ENCODE measurements around the gene CHD5. TPM values are rescaled to one million over a fixed set of nuclear protein-coding genes. Genes with fewer than 3 reads are reported as not detected.

CHD5 gene
- polyA plus RNA-seq, 1 donor from 2014 or later, result 22.0 TPM

GRCh38 chr1:6087377-6087772 lies 92.7 kb downstream of the CHD5 start:
- TF ChIP-seq EZH2 (IDR thresholded peaks at IDR 0.05; ENCODE audit: borderline replicate concordance, insufficient read depth, low read length, poor library complexity, severe bottlenecking), result no peak
- TF ChIP-seq RAD21 (conservative IDR thresholded peaks at IDR 0.05), result no peak
- no peak for TF ChIP-seq MXI1 (conservative IDR thresholded peaks at IDR 0.05; ENCODE audit: poor library complexity, severe bottlenecking)
- TF ChIP-seq POLR2AphosphoS5 (IDR thresholded peaks at IDR 0.05), result no peak
- TF ChIP-seq CTCF (IDR thresholded peaks at IDR 0.05; ENCODE audit: poor library complexity, severe bottlenecking), result no peak
- no peak for TF ChIP-seq SMC3 (conservative IDR thresholded peaks at IDR 0.05; ENCODE audit: poor library complexity)
- no peak for TF ChIP-seq TAF1 (IDR thresholded peaks at IDR 0.05; ENCODE audit: low read depth)
- TF ChIP-seq EP300 (conservative IDR thresholded peaks at IDR 0.05; ENCODE audit: poor library complexity, severe bottlenecking), result no peak
- TF ChIP-seq, protein P1, sequence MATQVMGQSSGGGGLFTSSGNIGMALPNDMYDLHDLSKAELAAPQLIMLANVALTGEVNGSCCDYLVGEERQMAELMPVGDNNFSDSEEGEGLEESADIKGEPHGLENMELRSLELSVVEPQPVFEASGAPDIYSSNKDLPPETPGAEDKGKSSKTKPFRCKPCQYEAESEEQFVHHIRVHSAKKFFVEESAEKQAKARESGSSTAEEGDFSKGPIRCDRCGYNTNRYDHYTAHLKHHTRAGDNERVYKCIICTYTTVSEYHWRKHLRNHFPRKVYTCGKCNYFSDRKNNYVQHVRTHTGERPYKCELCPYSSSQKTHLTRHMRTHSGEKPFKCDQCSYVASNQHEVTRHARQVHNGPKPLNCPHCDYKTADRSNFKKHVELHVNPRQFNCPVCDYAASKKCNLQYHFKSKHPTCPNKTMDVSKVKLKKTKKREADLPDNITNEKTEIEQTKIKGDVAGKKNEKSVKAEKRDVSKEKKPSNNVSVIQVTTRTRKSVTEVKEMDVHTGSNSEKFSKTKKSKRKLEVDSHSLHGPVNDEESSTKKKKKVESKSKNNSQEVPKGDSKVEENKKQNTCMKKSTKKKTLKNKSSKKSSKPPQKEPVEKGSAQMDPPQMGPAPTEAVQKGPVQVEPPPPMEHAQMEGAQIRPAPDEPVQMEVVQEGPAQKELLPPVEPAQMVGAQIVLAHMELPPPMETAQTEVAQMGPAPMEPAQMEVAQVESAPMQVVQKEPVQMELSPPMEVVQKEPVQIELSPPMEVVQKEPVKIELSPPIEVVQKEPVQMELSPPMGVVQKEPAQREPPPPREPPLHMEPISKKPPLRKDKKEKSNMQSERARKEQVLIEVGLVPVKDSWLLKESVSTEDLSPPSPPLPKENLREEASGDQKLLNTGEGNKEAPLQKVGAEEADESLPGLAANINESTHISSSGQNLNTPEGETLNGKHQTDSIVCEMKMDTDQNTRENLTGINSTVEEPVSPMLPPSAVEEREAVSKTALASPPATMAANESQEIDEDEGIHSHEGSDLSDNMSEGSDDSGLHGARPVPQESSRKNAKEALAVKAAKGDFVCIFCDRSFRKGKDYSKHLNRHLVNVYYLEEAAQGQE (IDR thresholded peaks at IDR 0.05; ENCODE audit: borderline replicate concordance), result no peak
- peaks cover 3% of the 10 kb centered on the region for H3F3A ChIP-seq (ENCODE audit: insufficient read depth, low read length, poor library complexity, severe bottlenecking)
- H3K79me2 ChIP-seq (replicated peaks; ENCODE audit: insufficient read depth, low read length), result no peaks in the 10 kb centered on the region
- no peaks in the 10 kb centered on the region for H3K27me3 ChIP-seq (ENCODE audit: insufficient read depth, low read depth, low read length)
- no peaks in the 10 kb centered on the region for H3K9me2 ChIP-seq (ENCODE audit: insufficient read depth, low read length)
- H3K4me3 ChIP-seq (ENCODE audit: low read length), result no peak overlapping the region
- H3K9me3 ChIP-seq (ENCODE audit: low read length), result no peaks in the 10 kb centered on the region
- H3K36me3 ChIP-seq (ENCODE audit: insufficient read depth, low read length), result no peaks in the 10 kb centered on the region
- no peak overlapping the region for H3K9ac ChIP-seq (ENCODE audit: low read length)
- no peak overlapping the region for H3K4me2 ChIP-seq (ENCODE audit: low read length)
- H2AFZ ChIP-seq (ENCODE audit: low read depth, low read length), result no peak overlapping the region
- H3K27ac ChIP-seq (ENCODE audit: low read length), result no peak overlapping the region
- H4K20me1 ChIP-seq (ENCODE audit: insufficient read depth), result no peaks in the 10 kb centered on the region

- Histone ChIP-seq H3K9me3 (ENCODE audit: low read length) (no peaks in the 10 kb centered on the region), H3K36me3 (ENCODE audit: insufficient read depth, low read length) (no peaks in the 10 kb centered on the region), H3K9ac (ENCODE audit: low read length) (no peak overlapping the region), H4K20me1 (ENCODE audit: insufficient read depth) (no peaks in the 10 kb centered on the region), H3K4me2 (ENCODE audit: low read length) (no peak overlapping the region), H3K79me2 (replicated peaks; ENCODE audit: insufficient read depth, low read length) (no peaks in the 10 kb centered on the region), H3K27ac (ENCODE audit: low read length) (no peak overlapping the region), H3K4me3 (ENCODE audit: low read length) (no peak overlapping the region), H3K27me3 (ENCODE audit: insufficient read depth, low read depth, low read length) (no peaks in the 10 kb centered on the region), H2AFZ (ENCODE audit: low read depth, low read length) (no peak overlapping the region), H3K9me2 (ENCODE audit: insufficient read depth, low read length) (no peaks in the 10 kb centered on the region), H3F3A (ENCODE audit: insufficient read depth, low read length, poor library complexity, severe bottlenecking) (peaks cover 3% of the 10 kb centered on the region)
- no peak for TF ChIP-seq SMC3 (conservative IDR thresholded peaks at IDR 0.05; ENCODE audit: poor library complexity)
- no peak for TF ChIP-seq RAD21 (conservative IDR thresholded peaks at IDR 0.05)
- TF ChIP-seq EP300 (conservative IDR thresholded peaks at IDR 0.05; ENCODE audit: poor library complexity, severe bottlenecking), result no peak
- no peak for TF ChIP-seq TAF1 (IDR thresholded peaks at IDR 0.05; ENCODE audit: low read depth)
- TF ChIP-seq POLR2AphosphoS5 (IDR thresholded peaks at IDR 0.05), result no peak
These were observed 93.3 kb downstream of the CHD5 start for GRCh38 chr1:6086762-6087376.

Measured in neural cell (in vitro differentiated cells).